HepG2 (cell line): ENCODE data around the gene COL5A1. TPM values are rescaled to one million over a fixed set of nuclear protein-coding genes. Genes with fewer than 3 reads are reported as not detected.

ENCODE experiments used
- ATF7-NPFF ChIP-seq: sonication (generic); formaldehyde crosslinking; IDR thresholded peaks from 2 replicates; pipeline ENCODE4 v1.8.1; 2023; ENCODE audit warnings: mild to moderate bottlenecking, low read depth, missing genetic modification reagents, moderate library complexity
- SP5 ChIP-seq: IDR thresholded peaks from 2 replicates; pipeline ENCODE4 v1.6.1; 2016; ENCODE audit warnings: low read depth, borderline replicate concordance
- TARDBP ChIP-seq: sonication (generic); formaldehyde crosslinking; IDR thresholded peaks from 2 replicates; pipeline ENCODE4 v1.8.0; 2022; ENCODE audit warnings: mild to moderate bottlenecking, missing genetic modification reagents
- ZNF260 ChIP-seq: sonication (generic); formaldehyde crosslinking; IDR thresholded peaks from 2 replicates; pipeline ENCODE4 v1.4.0; 2020; ENCODE audit warnings: missing genetic modification reagents, low read depth, mild to moderate bottlenecking, borderline replicate concordance
- ZNF605 ChIP-seq: sonication (generic); formaldehyde crosslinking; IDR thresholded peaks from 2 replicates; pipeline ENCODE4 v1.8.0; 2022; ENCODE audit warnings: mild to moderate bottlenecking, missing genetic modification reagents
- polyA plus RNA-seq, 8 experiments: library from polyadenylated mRNA; depleted of rRNA in 3 of 8; stranded (reverse) in 7 of 8; unstranded in 1 of 8; fragments of >200 nt; fragmentation: Illumina TruSeq in 4 of 8; extraction: Trizol in 4 of 8; gene quantifications; 2 replicates each; pipeline versions ENCODE4 v1.2.1 to v1.2.3, GENCODE V29; 2011 to 2016; ENCODE audit warnings: low read depth in 4 of 8, missing spikeins in 1 of 8, mixed read lengths in 1 of 8; ENCODE audit not compliant: insufficient read depth in 1 of 8
- total RNA-seq, 5 experiments: library from RNA; depleted of rRNA; stranded (reverse); fragments of >200 nt; fragmentation: Illumina TruSeq; extraction: Trizol; gene quantifications; 2 replicates each; pipeline ENCODE4 v1.2.3, GENCODE V29; 2016; ENCODE audit warnings: low read depth in 1 of 5
- TF ChIP-seq, protein P1 (sequence below): sonication (generic); formaldehyde crosslinking; IDR thresholded peaks from 2 replicates; pipeline ENCODE4 v1.4.0; 2020; ENCODE audit warnings: missing genetic modification reagents, borderline replicate concordance
- TF ChIP-seq, protein P2 (sequence below): sonication (generic); formaldehyde crosslinking; conservative IDR thresholded peaks from 2 replicates; pipeline ENCODE4 v1.8.1; 2023; ENCODE audit warnings: missing genetic modification reagents
- TF ChIP-seq, protein P3 (sequence below): IDR thresholded peaks from 2 replicates; pipeline ENCODE4 v1.4.0; 2020; ENCODE audit warnings: mild to moderate bottlenecking, missing genetic modification reagents

Gene COL5A1
- total and polyA plus RNA-seq, 2 of the 13 experiments (the other 11 are each of a cell fraction or from before 2014, with no cell fraction given), result not detected

DNA sequence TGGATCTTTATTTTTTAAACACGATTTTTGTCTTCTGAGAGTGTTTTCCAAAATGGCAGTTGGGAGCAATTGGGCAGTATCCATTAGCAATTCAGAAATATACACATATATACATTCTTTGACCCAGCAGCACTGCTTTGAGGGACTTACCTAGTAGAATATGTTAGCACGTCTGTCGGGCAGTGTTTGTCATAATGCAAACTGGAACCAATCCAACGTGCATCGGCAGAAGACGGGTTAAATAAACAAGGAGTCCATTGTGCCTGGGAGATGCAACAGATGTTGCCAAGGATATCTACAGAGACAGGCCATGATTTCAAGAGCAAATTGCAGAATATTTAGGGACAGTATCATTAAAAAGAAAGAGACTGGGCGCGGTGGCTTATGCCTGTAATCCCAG, 107.0 kb downstream of the COL5A1 start (continued):
- TF ChIP-seq TARDBP (CRISPR knock-in tag) (no peak), ZNF260 (no peak), ZNF605 (CRISPR knock-in tag) (no peak), ATF7-NPFF (CRISPR knock-in tag) (no peak), SP5 (CRISPR knock-in tag) (no peak)
- TF ChIP-seq, protein P1, sequence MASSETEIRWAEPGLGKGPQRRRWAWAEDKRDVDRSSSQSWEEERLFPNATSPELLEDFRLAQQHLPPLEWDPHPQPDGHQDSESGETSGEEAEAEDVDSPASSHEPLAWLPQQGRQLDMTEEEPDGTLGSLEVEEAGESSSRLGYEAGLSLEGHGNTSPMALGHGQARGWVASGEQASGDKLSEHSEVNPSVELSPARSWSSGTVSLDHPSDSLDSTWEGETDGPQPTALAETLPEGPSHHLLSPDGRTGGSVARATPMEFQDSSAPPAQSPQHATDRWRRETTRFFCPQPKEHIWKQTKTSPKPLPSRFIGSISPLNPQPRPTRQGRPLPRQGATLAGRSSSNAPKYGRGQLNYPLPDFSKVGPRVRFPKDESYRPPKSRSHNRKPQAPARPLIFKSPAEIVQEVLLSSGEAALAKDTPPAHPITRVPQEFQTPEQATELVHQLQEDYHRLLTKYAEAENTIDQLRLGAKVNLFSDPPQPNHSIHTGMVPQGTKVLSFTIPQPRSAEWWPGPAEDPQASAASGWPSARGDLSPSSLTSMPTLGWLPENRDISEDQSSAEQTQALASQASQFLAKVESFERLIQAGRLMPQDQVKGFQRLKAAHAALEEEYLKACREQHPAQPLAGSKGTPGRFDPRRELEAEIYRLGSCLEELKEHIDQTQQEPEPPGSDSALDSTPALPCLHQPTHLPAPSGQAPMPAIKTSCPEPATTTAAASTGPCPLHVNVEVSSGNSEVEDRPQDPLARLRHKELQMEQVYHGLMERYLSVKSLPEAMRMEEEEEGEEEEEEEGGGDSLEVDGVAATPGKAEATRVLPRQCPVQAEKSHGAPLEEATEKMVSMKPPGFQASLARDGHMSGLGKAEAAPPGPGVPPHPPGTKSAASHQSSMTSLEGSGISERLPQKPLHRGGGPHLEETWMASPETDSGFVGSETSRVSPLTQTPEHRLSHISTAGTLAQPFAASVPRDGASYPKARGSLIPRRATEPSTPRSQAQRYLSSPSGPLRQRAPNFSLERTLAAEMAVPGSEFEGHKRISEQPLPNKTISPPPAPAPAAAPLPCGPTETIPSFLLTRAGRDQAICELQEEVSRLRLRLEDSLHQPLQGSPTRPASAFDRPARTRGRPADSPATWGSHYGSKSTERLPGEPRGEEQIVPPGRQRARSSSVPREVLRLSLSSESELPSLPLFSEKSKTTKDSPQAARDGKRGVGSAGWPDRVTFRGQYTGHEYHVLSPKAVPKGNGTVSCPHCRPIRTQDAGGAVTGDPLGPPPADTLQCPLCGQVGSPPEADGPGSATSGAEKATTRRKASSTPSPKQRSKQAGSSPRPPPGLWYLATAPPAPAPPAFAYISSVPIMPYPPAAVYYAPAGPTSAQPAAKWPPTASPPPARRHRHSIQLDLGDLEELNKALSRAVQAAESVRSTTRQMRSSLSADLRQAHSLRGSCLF (CRISPR knock-in tag), result no peak
- TF ChIP-seq, protein P2, sequence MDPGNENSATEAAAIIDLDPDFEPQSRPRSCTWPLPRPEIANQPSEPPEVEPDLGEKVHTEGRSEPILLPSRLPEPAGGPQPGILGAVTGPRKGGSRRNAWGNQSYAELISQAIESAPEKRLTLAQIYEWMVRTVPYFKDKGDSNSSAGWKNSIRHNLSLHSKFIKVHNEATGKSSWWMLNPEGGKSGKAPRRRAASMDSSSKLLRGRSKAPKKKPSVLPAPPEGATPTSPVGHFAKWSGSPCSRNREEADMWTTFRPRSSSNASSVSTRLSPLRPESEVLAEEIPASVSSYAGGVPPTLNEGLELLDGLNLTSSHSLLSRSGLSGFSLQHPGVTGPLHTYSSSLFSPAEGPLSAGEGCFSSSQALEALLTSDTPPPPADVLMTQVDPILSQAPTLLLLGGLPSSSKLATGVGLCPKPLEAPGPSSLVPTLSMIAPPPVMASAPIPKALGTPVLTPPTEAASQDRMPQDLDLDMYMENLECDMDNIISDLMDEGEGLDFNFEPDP, result no peak
- TF ChIP-seq, protein P3, sequence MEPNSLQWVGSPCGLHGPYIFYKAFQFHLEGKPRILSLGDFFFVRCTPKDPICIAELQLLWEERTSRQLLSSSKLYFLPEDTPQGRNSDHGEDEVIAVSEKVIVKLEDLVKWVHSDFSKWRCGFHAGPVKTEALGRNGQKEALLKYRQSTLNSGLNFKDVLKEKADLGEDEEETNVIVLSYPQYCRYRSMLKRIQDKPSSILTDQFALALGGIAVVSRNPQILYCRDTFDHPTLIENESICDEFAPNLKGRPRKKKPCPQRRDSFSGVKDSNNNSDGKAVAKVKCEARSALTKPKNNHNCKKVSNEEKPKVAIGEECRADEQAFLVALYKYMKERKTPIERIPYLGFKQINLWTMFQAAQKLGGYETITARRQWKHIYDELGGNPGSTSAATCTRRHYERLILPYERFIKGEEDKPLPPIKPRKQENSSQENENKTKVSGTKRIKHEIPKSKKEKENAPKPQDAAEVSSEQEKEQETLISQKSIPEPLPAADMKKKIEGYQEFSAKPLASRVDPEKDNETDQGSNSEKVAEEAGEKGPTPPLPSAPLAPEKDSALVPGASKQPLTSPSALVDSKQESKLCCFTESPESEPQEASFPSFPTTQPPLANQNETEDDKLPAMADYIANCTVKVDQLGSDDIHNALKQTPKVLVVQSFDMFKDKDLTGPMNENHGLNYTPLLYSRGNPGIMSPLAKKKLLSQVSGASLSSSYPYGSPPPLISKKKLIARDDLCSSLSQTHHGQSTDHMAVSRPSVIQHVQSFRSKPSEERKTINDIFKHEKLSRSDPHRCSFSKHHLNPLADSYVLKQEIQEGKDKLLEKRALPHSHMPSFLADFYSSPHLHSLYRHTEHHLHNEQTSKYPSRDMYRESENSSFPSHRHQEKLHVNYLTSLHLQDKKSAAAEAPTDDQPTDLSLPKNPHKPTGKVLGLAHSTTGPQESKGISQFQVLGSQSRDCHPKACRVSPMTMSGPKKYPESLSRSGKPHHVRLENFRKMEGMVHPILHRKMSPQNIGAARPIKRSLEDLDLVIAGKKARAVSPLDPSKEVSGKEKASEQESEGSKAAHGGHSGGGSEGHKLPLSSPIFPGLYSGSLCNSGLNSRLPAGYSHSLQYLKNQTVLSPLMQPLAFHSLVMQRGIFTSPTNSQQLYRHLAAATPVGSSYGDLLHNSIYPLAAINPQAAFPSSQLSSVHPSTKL (CRISPR knock-in tag), result no peak
- TF ChIP-seq, all 625 proteins: peak for 0
